Inflammatory macrophage treated with lipopolysaccharide for 1 hour (primary cell): ENCODE data around the gene VEZF1.

Experiments used
- DNase-seq, 2 donors: peaks; one replicate each; pipeline ENCODE4 v3.0.0-alpha.2; 2020 to 2022

Gene VEZF1

GRCh38 chr17:57948555-57949420, 39.3 kb downstream of the VEZF1 start:
- DNase-seq: peak; percentile 70 to 83

GRCh38 chr17:57948169-57948554, 39.9 kb downstream of the VEZF1 start:
- no peak for DNase-seq

- no peak for DNase-seq
Measured at GRCh38 chr17:57947369-57947768, 40.7 kb downstream of the VEZF1 start.

GRCh38 chr17:57946798-57947358, 41.2 kb downstream of the VEZF1 start:
- DNase-seq: peak; percentile 84 to 95

GRCh38 chr17:57945996-57946797, 41.9 kb downstream of the VEZF1 start:
- DNase-seq: peak in 1 of 2 donors; percentile 29

GRCh38 chr17:57944908-57945307, 43.1 kb downstream of the VEZF1 start:
- DNase-seq: no peak

GRCh38 chr17:57943645-57944044, 44.4 kb downstream of the VEZF1 start:
- DNase-seq: no peak

GRCh38 chr17:57943140-57943539, 44.9 kb downstream of the VEZF1 start:
- peak; percentile 56 to 60 for DNase-seq

- DNase-seq: no peak
Measured at GRCh38 chr17:57941384-57942370, 46.4 kb downstream of the VEZF1 start.

- DNase-seq: no peak
Measured at GRCh38 chr17:57940653-57941329, 47.3 kb downstream of the VEZF1 start.

- DNase-seq: no peak
Measured at GRCh38 chr17:57940231-57940630, 47.8 kb downstream of the VEZF1 start.

- peak; percentile 63 to 72 for DNase-seq
Measured at GRCh38 chr17:57939797-57940196, 48.3 kb downstream of the VEZF1 start.

GRCh38 chr17:57938061-57938502, 50.0 kb downstream of the VEZF1 start:
- no peak for DNase-seq

GRCh38 chr17:57937492-57937891, 50.6 kb downstream of the VEZF1 start:
- no peak for DNase-seq

GRCh38 chr17:57935833-57936807, 51.9 kb downstream of the VEZF1 start:
- no peak for DNase-seq

- no peak for DNase-seq
Measured at GRCh38 chr17:57931488-57932137, 56.4 kb downstream of the VEZF1 start.

GRCh38 chr17:57930239-57930638, 57.8 kb downstream of the VEZF1 start:
- no peak for DNase-seq

GRCh38 chr17:57929386-57929785, 58.7 kb downstream of the VEZF1 start:
- peak in 1 of 2 donors; percentile 31 for DNase-seq

- no peak for DNase-seq
Measured at GRCh38 chr17:57928928-57929327, 59.1 kb downstream of the VEZF1 start.
